HG02943 (cell line): ENCODE data around the gene TMEM270.
"Not testable (repeated sequence)": the region's sequence is repeated elsewhere in the genome, so short reads cannot be mapped to it uniquely, and the experiment has no call there.

Source experiments
- ATAC-seq: cut with Tn5 transposase; IDR thresholded peaks from one replicate; pipeline ENCODE4 v1.9.1; 2021; ENCODE audit warnings: mild to moderate bottlenecking, low read depth, moderate library complexity; ENCODE audit not compliant: unreplicated experiment

The TMEM270 gene

DNA sequence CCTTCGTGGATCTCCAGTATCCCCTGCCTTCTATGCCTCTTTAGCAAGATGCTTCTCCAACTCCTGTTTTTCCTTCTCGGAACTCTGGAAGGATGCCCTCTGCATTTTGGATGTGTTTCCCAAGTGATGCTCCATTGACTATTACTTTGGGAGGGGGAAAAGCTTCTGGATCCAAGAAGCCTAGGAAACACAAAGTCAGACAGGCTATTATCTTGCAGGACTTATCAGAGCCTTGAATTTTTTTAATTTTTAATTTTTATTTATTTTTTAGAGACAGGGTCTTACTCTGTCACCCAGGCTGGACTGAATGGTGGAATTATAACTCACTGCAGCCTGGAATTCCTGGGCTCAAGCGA lies 21.1 kb downstream of the TMEM270 start:
- ATAC-seq: no peak

DNA sequence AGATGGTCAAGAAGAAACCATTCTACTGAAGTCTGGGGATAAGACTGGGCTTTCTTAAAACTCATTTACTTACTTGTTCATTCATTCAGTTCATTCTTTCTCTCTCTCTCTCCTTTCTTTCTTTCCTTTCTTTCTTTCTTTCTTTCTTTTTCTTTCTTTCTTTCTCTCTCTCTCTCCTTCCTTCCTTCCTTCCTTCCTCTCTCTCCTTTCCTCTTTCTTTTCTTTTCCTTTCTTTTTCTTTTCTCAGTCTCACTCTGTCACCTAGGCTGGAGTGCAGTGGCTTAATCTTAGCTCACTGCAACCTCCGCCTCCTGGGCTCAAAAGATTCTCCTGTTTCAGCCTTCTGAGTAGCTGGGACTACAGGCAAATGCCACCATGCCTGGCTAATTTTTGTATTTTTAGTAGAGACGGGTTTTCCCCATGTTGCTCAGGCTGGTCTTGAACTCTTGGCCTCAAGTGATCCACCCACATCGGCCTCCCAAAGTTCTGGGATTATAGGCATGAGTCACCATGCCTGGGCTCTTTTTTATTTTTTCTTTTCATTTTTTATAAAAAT lies 24.0 kb downstream of the TMEM270 start:
- ATAC-seq: not testable (repeated sequence)

DNA sequence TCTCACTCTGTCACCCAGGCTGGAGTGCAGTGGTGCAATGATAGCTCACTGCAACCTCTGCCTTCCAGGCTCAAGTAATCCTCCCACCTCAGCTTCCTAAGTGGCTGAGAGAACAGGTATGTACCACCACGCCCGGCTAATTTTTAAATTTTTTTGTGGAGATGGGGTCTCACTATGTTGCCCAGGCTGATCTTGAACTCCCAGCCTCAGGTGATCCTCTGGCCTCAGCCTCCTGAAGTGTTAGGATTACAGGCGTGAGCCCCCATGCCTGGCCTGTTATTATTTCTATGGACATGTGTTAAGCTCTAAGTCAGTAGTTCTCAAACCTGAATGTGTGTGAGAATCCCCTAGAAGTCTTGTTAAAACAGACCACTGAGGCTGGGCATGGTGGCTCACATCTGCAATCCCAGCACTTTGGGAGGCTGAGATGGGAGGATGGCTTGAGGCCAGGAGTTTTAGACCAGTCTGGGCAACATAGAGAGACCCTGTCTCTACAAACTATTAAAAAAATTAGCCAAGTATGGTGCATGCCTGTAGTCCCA lies 24.5 kb downstream of the TMEM270 start:
- no peak for ATAC-seq

DNA sequence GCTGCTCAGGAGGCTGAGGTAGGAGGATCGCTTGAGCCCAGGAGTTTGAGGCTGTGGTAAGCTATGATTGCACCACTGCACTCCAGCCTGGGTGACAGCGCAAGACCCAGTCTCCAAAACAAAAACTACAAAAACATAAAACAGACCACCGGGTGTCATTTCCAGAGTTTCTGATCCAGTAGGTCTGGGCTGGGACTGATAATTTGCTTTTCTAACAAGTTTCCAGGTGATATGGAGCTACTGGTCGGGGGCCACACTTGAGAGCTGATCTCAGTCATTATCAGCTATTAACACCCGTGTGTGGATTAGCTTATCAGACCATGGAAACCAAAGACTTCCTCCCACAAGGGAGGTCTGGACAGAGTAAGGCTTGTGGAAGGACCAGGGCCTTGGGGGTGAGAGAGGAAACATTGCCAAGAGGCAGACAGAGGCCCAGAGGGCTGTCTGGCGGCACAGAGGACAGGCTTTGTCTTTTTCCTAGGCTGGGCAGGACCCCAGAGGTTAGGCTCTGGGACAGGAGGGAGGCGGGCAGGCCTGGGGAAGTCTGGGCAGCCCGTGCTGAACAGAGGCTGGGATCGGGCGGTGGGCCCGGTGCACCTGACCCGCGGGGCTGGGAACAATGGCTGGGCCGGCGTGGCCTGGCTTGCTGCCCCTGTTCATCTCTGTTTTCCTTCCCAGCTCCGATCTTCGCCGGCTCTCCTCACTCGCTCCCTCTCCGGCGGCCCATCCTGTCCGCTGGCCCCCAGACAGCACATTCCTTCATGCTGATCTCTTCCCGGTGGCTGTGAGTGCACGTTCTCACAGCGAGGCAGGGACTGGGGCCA lies 25.2 kb downstream of the TMEM270 start:
- no peak for ATAC-seq

DNA sequence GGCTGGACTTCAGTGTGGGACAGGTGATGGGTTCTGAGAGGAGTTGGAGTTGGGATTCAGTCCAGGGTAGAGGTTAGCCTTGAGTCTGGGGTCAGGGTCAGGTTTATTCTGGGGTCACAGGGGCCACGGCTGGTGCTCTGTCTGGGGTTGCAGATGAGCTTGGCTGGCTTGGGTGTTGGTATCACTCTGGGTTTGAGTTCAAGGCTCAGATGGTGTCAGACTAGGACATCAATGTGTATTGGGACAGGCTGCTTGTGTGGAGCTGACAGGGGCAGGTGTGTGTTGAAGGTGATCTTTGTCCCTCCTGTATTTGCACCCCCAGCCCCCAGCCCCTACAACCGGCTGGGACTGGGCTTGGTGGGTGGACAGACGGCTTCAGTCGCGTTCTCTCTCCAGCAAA lies 26.8 kb downstream of the TMEM270 start:
- no peak for ATAC-seq

DNA sequence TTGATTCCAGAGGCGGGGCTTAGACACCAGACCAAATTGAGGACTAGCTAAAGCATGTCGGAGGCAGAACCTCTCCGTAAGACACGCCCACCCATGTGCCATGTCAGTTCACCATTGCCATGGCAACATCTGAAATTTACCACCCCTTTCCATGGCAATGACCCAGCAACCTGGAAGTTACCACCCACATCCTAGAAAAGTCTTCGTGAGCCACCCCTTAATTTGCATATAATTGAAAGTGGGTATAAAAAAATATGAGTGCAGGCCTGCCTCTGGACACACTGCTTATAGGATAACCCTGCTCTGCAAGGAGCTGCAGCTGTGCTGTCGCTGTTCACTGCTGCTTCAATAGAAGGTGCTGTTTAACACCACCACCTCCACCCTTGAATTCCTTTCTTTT lies 28.0 kb downstream of the TMEM270 start:
- ATAC-seq: no peak

DNA sequence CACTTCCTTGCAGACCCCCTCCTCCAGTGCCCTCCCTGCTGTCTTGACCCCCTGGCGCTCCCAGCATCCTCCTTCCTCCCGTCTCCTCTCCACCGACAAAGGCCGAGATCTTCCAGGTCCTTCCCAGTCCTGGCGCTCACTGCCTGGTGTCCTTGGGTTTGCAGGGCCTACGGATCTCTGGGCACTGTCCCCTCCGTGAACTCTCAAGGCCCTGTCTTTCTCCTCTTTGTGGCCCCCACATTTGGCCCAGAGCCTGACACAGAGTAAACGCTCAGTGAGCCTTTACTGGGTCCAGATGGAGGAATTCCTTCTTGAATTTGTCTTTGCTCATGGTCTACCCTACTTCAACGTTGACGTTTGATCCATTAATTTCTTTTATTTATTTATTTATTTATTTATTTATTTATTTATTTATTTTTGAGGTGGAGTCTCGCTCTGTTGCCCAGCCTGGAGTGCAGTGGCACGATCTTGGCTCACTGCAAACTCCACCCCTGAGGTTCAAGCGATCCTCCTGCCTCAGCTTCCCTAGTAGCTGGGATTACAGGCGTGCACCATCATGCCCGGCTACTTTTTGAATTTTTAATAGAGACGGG lies 29.7 kb downstream of the TMEM270 start:
- no peak for ATAC-seq

DNA sequence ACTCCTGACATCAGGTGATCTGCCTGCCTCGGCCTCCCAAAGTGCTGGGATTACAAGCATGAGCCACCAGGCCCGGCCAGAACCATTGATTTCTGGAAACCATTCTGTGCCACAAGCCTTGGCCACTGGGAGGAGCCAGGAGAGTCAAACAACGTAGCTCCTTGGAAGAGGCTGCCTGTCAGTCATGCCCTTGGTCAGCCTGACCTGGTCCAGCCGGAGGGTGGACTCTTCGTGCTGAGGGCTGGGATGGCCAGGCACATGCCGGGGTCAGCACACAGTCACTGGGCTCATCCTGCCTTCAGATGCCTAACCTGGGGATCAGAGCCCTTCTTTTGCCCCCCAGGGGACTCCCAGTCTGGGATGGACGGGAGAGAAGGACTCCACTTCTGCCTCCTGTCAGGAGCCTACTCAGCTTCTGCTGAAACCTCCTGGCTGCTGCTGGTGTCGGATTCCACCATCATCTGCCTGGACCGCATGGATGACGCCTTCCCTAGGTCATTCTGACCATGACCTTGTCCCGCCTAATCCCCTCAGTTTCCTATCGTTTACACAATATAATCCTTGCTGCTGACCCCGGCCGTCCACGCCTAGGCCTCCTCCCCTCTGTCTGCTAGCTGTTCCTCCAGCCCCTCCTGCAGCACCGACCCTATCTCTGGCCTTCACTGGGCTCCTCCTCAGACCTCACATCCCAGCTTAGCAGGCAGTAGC lies 30.4 kb downstream of the TMEM270 start:
- no peak for ATAC-seq

DNA sequence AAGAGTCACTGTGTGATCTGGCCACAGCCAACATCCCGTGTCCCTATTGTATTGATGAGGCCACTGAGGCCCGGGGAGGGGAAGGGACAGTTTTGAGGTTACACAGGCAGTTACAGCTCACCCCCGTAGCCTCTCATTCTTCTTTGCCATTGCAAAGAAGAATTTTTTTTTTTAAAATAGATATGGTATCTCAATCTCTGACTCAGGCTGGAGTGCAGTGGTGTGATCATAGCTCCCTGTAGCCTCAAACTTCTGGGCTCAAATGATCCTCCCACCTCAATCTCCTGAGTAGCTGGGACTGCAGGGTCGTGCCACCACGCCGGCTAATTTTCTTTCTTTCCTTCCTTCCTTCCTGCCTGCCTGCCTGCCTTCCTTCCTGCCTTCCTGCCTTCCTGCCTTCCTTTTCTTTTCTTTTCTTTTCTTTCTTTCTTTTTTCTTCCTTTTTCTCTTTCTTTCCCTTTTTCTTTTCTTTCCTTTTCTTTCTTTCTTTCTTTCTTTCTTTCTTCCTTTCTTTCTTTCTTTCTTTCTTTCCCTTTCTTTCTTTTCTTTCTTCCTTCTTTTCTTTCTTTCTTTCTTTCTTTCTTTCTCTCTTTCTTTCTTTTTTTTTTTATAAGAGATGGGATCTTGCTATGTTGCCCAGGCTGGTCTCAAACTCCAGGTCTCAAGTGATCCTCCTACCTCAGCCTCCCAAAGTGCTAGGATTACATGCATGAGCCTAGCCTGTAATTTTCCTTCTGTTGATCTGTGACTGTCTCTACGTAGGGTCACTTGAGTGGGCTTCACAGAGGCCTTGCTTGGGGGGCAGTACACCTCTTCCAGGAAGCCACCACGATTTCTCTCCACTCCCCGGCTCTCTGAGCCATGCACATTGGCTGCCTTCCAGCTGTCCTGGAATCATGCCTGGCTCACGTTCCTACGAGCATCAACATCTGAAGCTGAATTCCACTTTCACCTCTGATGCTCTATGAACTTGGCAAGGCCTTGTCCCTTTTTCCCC lies 31.3 kb downstream of the TMEM270 start:
- no peak for ATAC-seq

DNA sequence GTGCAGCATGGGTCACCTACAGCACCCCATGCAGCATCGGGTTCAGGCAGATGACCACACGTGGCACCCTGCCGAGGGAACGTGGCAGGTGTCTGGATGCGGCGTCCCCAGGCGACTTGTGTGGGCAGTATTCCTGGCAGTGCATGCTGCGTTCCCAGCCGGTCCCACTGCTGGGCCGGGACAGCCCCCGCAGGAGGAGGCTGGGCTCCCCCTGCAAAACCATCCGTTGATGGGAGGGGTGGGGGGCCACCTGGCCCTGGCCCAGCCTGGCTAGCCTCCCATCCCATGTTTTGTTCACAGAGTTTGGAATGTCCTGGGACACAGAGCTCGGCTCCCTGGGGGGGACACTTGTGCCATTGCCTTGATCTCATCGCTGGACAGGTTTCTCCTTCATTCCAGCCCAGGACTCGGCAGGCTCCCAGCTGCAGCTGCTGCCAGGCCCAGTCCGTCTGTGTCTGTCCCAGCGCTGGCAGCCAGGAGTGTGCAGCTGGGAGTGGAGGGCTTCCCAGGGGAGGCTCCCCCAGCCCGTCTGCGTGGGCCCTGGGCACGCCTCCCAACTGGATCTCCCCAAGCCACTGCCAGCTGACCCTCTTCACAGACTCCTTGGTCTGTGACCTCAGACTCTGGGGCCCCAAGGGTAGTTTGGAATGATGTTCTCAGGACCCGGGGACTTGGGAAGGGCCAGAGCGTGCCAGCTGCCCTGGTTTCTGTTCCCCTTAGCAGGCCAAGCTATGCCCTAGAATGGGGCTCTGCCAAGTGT lies 32.6 kb downstream of the TMEM270 start:
- no peak for ATAC-seq

DNA sequence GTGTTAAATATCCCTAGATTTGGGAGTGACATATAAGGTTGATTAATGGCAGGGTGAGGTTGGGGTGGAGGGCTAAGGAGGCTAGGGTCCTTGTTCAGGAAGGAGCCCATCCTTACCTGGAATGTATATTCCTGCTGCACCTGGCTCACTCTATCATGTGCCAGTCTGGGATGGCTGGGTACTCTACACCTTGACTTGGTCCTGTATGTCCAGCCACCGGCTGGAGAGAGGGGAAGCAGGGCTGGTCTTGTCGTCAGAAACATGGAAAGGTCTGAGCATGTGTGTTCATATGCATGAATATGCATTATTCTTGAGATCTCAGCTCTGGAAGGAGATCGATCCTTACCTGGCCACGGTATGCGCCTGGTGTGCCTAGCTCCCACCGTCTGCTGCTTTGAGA lies 33.2 kb downstream of the TMEM270 start:
- ATAC-seq: no peak

DNA sequence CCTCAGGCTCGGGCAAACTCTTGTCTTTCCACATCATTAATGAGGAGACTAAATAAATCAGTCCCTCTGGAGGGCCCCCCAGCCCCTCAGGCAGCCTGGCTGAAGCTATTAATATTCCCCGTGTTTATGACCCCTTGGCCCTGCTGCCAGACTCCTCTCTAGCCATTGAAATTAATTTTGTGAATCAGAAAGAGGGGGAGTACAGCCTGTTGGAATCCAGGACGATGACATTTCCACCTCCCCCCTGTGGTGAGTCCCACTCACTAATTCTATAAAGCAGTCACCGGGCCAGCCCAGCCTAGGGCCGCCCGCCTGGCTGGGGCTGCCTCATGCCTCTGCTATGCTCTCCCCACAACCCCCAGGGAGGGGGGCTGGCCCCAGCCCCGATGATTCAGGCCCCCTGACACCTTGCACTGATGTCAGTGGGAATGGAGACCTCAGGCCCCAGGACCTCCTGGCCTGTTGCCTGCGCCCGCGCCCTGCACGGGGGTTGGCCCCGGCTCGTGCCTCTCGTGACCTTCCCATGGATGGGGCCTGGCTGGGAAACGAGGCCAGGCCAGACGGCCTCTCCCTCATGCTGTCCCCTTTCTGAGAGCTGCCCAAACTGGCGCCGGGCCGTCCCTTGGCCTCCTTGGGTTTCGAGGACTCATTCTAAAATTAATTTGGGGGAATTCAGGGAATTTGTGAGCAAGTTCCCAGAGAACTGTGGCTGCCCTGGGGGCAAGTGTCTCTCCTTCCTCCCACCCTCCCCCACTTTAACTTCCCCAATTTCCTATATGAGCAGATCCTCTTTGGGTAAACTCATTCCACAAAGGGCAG lies 34.0 kb downstream of the TMEM270 start:
- no peak for ATAC-seq

DNA sequence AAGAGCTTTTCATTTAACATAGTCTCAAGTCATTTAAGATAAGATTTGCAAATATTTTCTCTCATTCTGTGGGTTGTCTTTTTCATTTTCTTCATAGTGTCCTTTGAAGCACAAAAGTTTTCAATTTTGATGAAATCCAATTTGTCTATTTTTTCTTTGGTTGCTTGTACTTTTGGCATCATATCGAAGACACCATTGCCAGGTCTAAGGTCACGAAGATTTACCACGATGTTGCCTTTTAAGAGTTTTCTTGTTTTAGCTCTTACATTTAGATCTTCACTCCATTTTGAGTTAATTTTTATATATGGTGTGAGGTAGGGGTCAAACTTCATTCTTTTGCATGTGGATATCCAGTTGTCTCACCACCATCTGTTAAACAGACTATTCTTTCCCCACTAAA lies 34.7 kb downstream of the TMEM270 start:
- no peak for ATAC-seq

DNA sequence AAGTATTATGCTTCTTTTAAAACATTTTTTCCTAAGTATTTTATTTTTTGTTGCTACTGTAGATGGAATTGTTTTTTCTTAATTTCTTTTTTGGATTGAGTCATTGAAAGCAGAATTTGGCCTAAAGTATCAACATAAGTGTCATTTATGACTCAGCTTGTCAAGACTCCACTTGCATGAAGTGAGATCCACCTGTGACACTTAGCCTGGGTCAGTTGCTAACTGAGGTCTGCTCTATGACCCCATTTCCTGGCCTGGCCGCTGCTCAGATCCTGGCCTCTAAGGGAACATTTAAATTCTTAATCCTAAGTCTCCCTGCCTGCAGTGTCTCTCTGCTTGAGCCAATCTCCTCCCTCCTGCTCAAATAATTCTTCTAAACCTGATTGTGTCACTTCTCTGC lies 35.5 kb downstream of the TMEM270 start:
- no peak for ATAC-seq

DNA sequence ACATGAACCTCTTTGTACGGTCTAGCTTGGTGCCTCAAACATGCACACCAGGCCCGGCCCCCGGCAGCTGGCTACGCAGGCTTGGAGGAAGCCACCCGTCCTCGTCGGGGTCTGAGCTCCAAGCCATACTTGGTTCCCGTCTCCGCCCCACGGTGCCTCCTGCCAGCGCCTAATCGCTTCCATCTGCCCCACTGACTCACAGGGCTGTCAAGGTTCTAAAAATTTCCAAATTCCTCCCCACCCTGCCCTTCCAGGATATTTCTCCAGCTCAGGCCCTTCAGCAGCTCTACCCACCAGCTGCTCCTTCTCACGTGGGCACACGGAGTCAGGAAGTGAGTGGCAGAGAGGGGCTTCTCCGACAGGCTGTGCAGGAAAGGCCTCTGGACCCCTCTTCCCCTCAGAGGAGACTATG lies 38.8 kb downstream of the TMEM270 start:
- no peak for ATAC-seq

DNA sequence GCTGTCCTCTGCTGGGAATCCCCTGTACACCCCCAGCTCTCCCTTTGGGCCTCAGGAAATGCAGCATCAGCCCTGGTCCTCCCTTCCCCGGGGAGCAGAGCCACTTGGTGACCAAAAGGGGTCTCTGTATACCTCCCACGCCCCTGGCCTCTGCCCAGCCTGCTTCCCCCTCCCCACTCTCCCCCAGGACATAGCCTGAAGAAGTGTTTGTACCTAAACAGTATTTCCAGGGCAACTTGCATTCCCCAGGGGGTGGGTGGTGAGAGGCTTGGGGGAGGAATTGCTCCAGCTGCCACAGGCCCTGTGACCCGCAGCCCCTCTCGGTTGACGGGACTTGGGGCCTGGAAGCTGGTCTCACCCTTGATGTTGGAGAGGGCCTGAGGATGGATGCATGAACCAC lies 39.3 kb downstream of the TMEM270 start:
- no peak for ATAC-seq

DNA sequence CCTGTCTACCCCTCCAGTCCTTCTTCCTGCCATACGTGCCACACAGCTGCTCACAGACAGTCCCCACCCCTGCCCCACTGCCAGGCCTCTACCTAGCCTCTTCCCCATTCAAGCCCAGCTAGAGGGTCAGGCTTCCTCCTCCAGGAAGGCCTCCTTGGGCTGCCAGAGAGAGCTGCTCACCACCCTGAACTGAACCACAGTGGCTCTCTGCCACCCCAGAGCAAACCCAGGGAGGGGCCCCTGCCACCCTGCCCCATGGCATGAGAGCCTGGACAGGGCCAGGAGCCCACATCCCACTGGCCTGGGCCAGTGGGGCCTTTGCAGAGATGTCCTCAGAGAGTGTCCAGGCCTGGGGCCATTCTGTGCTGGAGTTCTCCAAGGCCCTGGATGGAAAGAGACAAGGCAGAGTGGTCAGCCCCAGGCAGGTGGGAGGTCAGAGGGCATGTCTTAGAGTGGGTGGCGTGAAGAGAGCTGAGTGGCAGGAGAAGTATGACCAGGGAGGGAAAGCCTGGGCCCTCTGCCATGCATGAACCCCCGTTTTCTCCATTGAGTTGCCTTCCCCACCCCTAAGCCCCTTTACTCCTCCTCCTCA lies 40.4 kb downstream of the TMEM270 start:
- no peak for ATAC-seq
